Measurements from ENCODE around the gene NUP62. TPM values are rescaled to one million over a fixed set of nuclear protein-coding genes. Genes with fewer than 3 reads are reported as not detected.

Gene NUP62
- polyA plus RNA-seq, 1 experiment, result 12.4 TPM

- ChIA-PET CTCF (no interaction called here), POLR2A (interaction anchor here (0.5 to 2.2 kb wide), 6 partner anchors 13 to 172 kb away, joined by 3 to 13 read pairs (median 4); partner anchors contain the start of genes MED25 and PTOV1)
- Histone ChIP-seq H3K4me3 (ENCODE audit: low read depth, low read length) (peak overlapping the region; percentile 89), H3K9me3 (ENCODE audit: control insufficient read depth, insufficient read depth, low read length) (peaks cover 12% of the 10 kb centered on the region), H3K27me3 (ENCODE audit: control insufficient read depth, insufficient read depth, low read length) (no peaks in the 10 kb centered on the region), H3K27ac (ENCODE audit: low read depth, low read length) (peak overlapping the region; percentile 100)
- TF ChIP-seq CTCF (IDR thresholded peaks at IDR 0.05; ENCODE audit: low read depth, low read length), result no peak
- DNase-seq (ENCODE audit: low read depth, low spot score), result peak; percentile 92
Observed at GRCh38 chr19:49877879-49878743, 51.2 kb downstream of the NUP62 start.

GRCh38 chr19:49877020-49877878, 52.1 kb downstream of the NUP62 start, which contains the start of the genes AKT1S1 and TBC1D17:
Gene AKT1S1, minus strand, starts transcription at chr19:49877355. Its CDS starts 4,060 bp downstream, at chr19:49873295.
Gene TBC1D17, plus strand, starts transcription at chr19:49877702. Its CDS starts 22 bp downstream, at chr19:49877724.
- H3K27me3 ChIP-seq (ENCODE audit: control insufficient read depth, insufficient read depth, low read length), result no peaks in the 10 kb centered on the region
- no peak for TF ChIP-seq CTCF (IDR thresholded peaks at IDR 0.05; ENCODE audit: low read depth, low read length)
- POLR2A ChIA-PET, result interaction anchor here (0.5 to 2.2 kb wide), 12 partner anchors 8 to 201 kb away, joined by 3 to 13 read pairs (median 3); partner anchors contain the start of genes ATF5, MED25, NUP62 and PRMT1
- CTCF ChIA-PET, result no interaction called here
- H3K9me3 ChIP-seq (ENCODE audit: control insufficient read depth, insufficient read depth, low read length), result peaks cover 3% of the 10 kb centered on the region
- H3K27ac ChIP-seq (ENCODE audit: low read depth, low read length), result peak within 1 kb of the TSS; percentile 100
- DNase-seq (ENCODE audit: low read depth, low spot score), result peak; percentile 100
- H3K4me3 ChIP-seq (ENCODE audit: low read depth, low read length), result peak within 1 kb of the TSS; percentile 98

GRCh38 chr19:49876422-49877019, 52.8 kb downstream of the NUP62 start:
- POLR2A ChIA-PET, result interaction anchor here (0.6 to 2.2 kb wide), 9 partner anchors 7 to 200 kb away, joined by 3 to 13 read pairs (median 3); partner anchors contain the start of genes ATF5, NUP62, PRMT1 and PTOV1
- TF ChIP-seq CTCF (IDR thresholded peaks at IDR 0.05; ENCODE audit: low read depth, low read length), result no peak
- H3K4me3 ChIP-seq (ENCODE audit: low read depth, low read length), result peak overlapping the region; percentile 98
- H3K9me3 ChIP-seq (ENCODE audit: control insufficient read depth, insufficient read depth, low read length), result no peaks in the 10 kb centered on the region; the same call in 1 of the 2 replicates
- peak; percentile 99 for DNase-seq (ENCODE audit: low read depth, low spot score)
- H3K27ac ChIP-seq (ENCODE audit: low read depth, low read length), result peak overlapping the region; percentile 100
- no peaks in the 10 kb centered on the region for H3K27me3 ChIP-seq (ENCODE audit: control insufficient read depth, insufficient read depth, low read length)
- CTCF ChIA-PET, result no interaction called here

GRCh38 chr19:49875857-49876421, 53.4 kb downstream of the NUP62 start:
- no peak for TF ChIP-seq CTCF (IDR thresholded peaks at IDR 0.05; ENCODE audit: low read depth, low read length)
- DNase-seq (ENCODE audit: low read depth, low spot score), result no peak
- peak overlapping the region; percentile 82 for H3K27ac ChIP-seq (ENCODE audit: low read depth, low read length)
- POLR2A ChIA-PET, result interaction anchor here (1.1 to 2.2 kb wide), 3 partner anchors 25 to 295 kb away, joined by 3 to 13 read pairs (median 9); partner anchors contain the start of genes ATF5, NOSIP, NUP62 and PTOV1
- peak overlapping the region; percentile 98 for H3K4me3 ChIP-seq (ENCODE audit: low read depth, low read length)
- no peaks in the 10 kb centered on the region; the same call in 1 of the 2 replicates for H3K9me3 ChIP-seq (ENCODE audit: control insufficient read depth, insufficient read depth, low read length)
- no peaks in the 10 kb centered on the region for H3K27me3 ChIP-seq (ENCODE audit: control insufficient read depth, insufficient read depth, low read length)
- CTCF ChIA-PET, result no interaction called here
